ENCODE data around the gene TIMM8A. TPM values are rescaled to one million over a fixed set of nuclear protein-coding genes. Genes with fewer than 3 reads are reported as not detected.

Gene TIMM8A
- total and polyA plus RNA-seq, 9 donors = 4.7 to 13.3 (median 9.5) TPM

DNA sequence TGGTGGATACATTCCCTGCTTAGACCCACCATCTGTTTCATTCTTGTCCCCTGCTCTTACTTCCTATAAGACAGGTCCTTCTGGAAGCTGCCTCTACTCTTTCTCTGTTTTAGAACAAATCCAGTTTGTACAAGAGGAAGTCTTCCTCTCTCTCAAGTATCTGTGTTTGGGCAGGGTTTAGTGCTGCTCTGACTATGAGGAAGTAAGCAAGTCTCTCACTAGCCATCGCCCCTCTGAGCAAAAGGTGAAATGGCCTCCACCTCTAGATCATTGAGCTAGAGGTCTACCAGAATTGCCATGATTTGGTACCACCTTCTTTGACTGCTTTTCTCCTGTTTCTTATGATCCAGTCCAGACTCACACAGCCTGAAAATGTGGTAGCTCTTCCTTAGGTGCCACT is 29.0 kb upstream of the TIMM8A start:
- TF ChIP-seq POLR2A (IDR thresholded peaks at IDR 0.05) (no peak), EP300 (IDR thresholded peaks at IDR 0.05) (no peak)
- TF ChIP-seq, protein P1, sequence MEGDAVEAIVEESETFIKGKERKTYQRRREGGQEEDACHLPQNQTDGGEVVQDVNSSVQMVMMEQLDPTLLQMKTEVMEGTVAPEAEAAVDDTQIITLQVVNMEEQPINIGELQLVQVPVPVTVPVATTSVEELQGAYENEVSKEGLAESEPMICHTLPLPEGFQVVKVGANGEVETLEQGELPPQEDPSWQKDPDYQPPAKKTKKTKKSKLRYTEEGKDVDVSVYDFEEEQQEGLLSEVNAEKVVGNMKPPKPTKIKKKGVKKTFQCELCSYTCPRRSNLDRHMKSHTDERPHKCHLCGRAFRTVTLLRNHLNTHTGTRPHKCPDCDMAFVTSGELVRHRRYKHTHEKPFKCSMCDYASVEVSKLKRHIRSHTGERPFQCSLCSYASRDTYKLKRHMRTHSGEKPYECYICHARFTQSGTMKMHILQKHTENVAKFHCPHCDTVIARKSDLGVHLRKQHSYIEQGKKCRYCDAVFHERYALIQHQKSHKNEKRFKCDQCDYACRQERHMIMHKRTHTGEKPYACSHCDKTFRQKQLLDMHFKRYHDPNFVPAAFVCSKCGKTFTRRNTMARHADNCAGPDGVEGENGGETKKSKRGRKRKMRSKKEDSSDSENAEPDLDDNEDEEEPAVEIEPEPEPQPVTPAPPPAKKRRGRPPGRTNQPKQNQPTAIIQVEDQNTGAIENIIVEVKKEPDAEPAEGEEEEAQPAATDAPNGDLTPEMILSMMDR (IDR thresholded peaks at IDR 0.05) = no peak
- Histone ChIP-seq H3K36me3 (no peaks in the 10 kb centered on the region), H3K27ac (no peak overlapping the region), H3K4me1 (ENCODE audit: insufficient read depth) (no peaks in the 10 kb centered on the region), H3K4me3 (no peak overlapping the region), H3K27me3 (no peaks in the 10 kb centered on the region), H3K9me3 (no peaks in the 10 kb centered on the region)
- intact Hi-C loops (cut with DNase I) = no loop called here
- WGBS, 3 donors = 58 to 61% (median 60%) methylated on average over 1 of the region's 1 CpG
- DNase-seq = no peak

DNA sequence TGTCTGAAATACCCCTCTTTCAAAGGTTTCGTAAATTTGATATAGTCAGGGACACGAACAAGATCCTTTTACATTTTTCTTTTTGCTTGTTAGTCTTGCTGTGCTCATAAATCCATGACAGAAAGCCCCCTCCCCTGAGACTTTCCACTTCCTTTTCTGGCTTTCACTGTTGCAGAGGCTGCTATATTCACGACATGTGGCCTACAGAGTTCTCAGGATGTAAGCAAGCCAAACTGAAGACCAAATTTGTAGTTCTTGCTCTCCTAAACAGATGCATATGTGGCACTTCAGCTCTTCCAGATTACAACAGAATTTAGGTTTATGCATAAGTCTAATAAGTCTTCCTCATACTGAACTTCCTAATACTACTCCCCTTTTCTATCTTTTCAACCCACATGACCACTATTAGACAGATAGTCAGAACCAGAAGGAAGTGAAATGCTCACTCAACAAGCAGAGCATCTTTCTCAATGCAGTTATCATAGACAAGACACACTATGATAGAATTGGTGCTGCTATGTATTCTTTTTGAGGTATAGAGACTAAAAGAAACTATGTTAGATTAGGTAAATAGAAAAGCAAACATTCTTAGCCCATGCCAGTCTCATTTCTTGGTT is 22.5 kb upstream of the TIMM8A start:
- no peak overlapping the region for H3K4me3 ChIP-seq
- peaks cover 0 to 3% of the 10 kb centered on the region in 2 donors for H3K9me3 ChIP-seq
- whole genome bisulfite sequencing, 3 donors = 47 to 49% (median 47%) methylated on average over 3 of the region's 3 CpGs
- TF ChIP-seq POLR2A (IDR thresholded peaks at IDR 0.05) (no peak), EP300 (IDR thresholded peaks at IDR 0.05) (no peak)
- TF ChIP-seq, protein P1 (IDR thresholded peaks at IDR 0.05) = no peak
- H3K27ac ChIP-seq = no peak overlapping the region
- H3K36me3 ChIP-seq = no peaks in the 10 kb centered on the region
- no peak for DNase-seq
- H3K27me3 ChIP-seq = no peaks in the 10 kb centered on the region
- intact Hi-C loops (cut with DNase I) = no loop called here
- no peaks in the 10 kb centered on the region for H3K4me1 ChIP-seq (ENCODE audit: insufficient read depth)

DNA sequence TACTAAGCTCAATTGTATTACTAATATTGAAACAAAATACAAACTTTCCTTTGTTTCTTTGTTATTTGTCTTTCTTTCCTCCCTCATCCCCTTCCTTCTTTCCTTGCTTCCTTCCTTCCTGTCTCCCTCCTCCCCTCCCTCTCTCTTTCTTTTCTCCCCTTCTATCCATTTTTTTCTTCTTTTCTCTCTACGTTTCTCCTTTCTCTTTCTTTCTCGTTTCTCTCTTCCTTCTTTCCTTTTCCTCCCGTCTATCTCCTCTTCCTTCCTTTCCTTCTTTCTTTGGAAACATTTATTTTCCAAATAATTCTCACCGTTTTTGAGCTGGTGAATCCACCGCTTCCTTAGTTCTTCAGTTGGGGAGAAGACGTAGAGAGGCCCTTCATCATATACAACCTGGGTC is 21.1 kb upstream of the TIMM8A start:
- peaks cover 0 to 3% of the 10 kb centered on the region in 2 donors for H3K9me3 ChIP-seq
- H3K27me3 ChIP-seq = no peaks in the 10 kb centered on the region
- intact Hi-C loops (cut with DNase I) = no loop called here
- no peak overlapping the region for H3K4me3 ChIP-seq
- H3K4me1 ChIP-seq (ENCODE audit: insufficient read depth) = no peaks in the 10 kb centered on the region
- WGBS, 3 donors = 61 to 64% (median 62%) methylated on average over 6 of the region's 6 CpGs
- no peak for DNase-seq
- TF ChIP-seq EP300 (IDR thresholded peaks at IDR 0.05) (no peak), POLR2A (IDR thresholded peaks at IDR 0.05) (no peak)
- TF ChIP-seq, protein P1 (IDR thresholded peaks at IDR 0.05) = no peak
- H3K27ac ChIP-seq = no peak overlapping the region
- H3K36me3 ChIP-seq = no peaks in the 10 kb centered on the region

DNA sequence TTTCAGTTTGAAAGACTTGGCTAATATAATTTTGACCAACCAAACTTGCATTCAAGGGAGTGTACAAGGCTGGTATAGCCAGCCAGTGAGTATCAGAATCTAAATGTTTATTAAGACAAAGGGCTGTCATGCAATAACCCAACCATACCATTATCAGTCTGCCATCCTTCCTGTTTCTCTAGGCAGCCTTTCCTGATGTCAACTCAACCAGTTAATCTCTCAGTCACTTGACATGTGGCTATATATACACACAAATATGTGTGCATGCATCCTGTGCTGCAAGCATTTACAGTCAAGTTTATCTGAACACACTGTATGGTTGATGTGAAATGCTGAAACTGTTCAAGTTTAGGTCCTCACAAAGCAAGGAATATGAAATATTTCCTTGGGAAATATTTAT is 20.3 kb upstream of the TIMM8A start:
- intact Hi-C loops (cut with DNase I) = no loop called here
- H3K4me3 ChIP-seq = no peak overlapping the region
- no peaks in the 10 kb centered on the region for H3K27me3 ChIP-seq
- H3K4me1 ChIP-seq (ENCODE audit: insufficient read depth) = no peaks in the 10 kb centered on the region
- DNase-seq = no peak
- H3K27ac ChIP-seq = no peak overlapping the region
- TF ChIP-seq, protein P1 (IDR thresholded peaks at IDR 0.05) = no peak
- TF ChIP-seq EP300 (IDR thresholded peaks at IDR 0.05) (no peak), POLR2A (IDR thresholded peaks at IDR 0.05) (no peak)
- H3K36me3 ChIP-seq = no peaks in the 10 kb centered on the region
- peaks cover 0 to 3% of the 10 kb centered on the region in 2 donors for H3K9me3 ChIP-seq

All from ovary (tissue), 9 donors.